Bronchial epithelial cell (primary cell): Measurements from ENCODE around the gene CHCT1. TPM values are rescaled to one million over a fixed set of nuclear protein-coding genes. Genes with fewer than 3 reads are reported as not detected.

Source experiments
- DNase-seq: peaks from one replicate; pipeline ENCODE4 v3.0.0-alpha.2; 2010; ENCODE audit warnings: low read depth
- FAIRE-seq: peaks from 2 replicates; lab custom pipeline; 2011; peaks lifted over from hg19 to GRCh38; lab: Jason Lieb, UNC
- H3K27me3 ChIP-seq: 2 replicates; pipeline ENCODE4 v1.5.1; 2011; ENCODE audit warnings: low read length; ENCODE audit not compliant: control insufficient read depth, insufficient read depth
- H3K36me3 ChIP-seq: 2 replicates; pipeline ENCODE4 v1.5.1; 2011; ENCODE audit warnings: low read length; ENCODE audit not compliant: control insufficient read depth, insufficient read depth
- H3K4me3 ChIP-seq: 2 replicates; pipeline ENCODE4 v1.5.1; 2011; ENCODE audit warnings: mild to moderate bottlenecking, low read depth, low read length, control low read depth
- total RNA-seq: library from RNA; depleted of rRNA; stranded (reverse); fragments of >200 nt; gene quantifications from 2 replicates; pipeline ENCODE4 v1.2.1, GENCODE V29; 2014
- TF ChIP-seq, protein P1 (sequence below): IDR thresholded peaks from 2 replicates; pipeline ENCODE4 v1.5.1; 2011; ENCODE audit warnings: mild to moderate bottlenecking, moderate library complexity, low read length, control low read depth, inconsistent platforms; ENCODE audit not compliant: insufficient read depth, severe bottlenecking

The CHCT1 gene
- total RNA-seq, 1 donor from 2014 or later = not detected

DNA sequence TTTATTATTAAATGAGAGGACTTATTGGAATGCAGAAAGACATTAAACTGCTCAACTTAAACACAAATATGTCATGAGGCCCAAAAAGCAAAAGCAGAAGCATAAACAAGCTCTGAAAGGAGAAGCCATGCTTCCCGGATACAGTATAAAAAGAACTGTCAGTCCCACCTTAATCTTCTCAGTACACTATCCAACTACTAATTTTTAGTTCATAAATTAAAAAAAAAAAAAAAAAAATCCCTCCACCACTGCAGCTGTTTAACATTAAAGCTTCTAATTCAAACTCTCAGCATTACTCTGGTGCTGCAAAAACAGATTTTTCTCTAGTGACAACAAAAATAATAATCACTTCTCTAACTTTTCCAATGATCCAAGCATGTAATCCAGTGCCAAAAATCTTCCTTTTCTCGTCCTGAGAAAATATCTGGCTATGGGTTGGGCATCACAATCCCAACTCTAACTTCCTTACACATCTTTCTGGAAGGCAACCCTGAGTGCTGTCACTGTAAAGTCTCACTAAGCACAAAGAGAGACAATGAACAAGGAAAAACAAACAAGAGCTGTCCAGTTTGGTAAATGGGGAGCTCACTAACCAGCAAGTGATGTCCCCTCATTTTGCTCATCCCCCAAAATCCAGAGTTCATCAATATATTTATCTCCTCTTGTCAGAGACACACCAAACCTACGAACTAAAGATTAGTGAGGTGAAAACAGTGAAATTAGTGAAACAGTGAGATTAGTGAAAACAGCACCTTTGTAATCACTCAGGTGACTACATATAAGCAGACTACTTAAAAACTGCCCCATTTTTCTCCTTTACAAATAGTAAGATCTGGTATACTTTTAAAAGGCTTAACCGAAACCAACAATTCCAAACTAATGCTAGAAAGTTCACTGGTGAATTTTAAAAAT, 35.9 kb upstream of the CHCT1 start:
- no peak for FAIRE-seq

DNA sequence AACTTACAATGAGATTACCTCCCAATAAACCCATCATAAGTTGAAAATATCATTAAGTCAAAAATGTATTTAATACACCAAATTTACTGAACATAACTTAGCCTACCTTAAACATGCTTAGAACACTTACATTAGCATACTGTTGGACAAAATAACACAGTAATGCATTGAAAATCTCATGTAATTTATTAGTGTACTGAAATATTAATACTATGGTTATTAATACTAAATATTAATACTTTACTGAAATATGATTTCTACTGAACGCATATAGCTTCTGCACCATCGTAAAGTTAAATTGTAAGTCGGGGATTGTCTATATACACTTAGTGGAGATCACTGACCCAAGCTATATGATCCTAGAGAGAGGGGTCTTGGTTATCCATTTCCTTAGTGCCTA, 34.6 kb upstream of the CHCT1 start:
- TF ChIP-seq, protein P1, sequence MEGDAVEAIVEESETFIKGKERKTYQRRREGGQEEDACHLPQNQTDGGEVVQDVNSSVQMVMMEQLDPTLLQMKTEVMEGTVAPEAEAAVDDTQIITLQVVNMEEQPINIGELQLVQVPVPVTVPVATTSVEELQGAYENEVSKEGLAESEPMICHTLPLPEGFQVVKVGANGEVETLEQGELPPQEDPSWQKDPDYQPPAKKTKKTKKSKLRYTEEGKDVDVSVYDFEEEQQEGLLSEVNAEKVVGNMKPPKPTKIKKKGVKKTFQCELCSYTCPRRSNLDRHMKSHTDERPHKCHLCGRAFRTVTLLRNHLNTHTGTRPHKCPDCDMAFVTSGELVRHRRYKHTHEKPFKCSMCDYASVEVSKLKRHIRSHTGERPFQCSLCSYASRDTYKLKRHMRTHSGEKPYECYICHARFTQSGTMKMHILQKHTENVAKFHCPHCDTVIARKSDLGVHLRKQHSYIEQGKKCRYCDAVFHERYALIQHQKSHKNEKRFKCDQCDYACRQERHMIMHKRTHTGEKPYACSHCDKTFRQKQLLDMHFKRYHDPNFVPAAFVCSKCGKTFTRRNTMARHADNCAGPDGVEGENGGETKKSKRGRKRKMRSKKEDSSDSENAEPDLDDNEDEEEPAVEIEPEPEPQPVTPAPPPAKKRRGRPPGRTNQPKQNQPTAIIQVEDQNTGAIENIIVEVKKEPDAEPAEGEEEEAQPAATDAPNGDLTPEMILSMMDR = no peak
- DNase-seq (no peak), FAIRE-seq (no peak)
- Histone ChIP-seq H3K27me3 (no peaks in the 10 kb centered on the region), H3K4me3 (no peak overlapping the region), H3K36me3 (no peaks in the 10 kb centered on the region)

More for the DNA sequence above, 35.9 kb upstream of the CHCT1 start:
- DNase-seq = no peak
- TF ChIP-seq, protein P1 = no peak
- H3K4me3 ChIP-seq = no peak overlapping the region
- no peaks in the 10 kb centered on the region for H3K36me3 ChIP-seq
- H3K27me3 ChIP-seq = no peaks in the 10 kb centered on the region

DNA sequence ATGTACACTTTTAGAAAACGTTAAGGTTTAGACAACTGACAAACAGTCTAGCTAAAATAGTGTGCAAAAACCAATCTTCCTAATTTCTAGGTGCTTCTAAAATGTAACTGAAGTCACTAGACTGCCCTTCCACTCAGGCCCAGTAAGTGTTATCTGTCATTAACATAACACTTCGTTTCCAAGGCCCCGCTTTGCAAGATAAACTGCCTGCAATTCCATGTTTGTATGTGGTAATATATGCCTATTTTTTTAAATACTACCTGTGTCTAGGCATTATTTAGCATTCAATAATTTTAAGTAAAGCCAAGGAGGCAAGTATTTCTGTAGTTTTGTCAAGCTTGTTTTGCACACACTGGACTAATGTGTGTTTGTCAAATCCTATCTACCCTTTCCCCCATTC, 33.5 kb upstream of the CHCT1 start:
- DNase-seq (no peak), FAIRE-seq (no peak)
- H3K27me3 ChIP-seq = no peaks in the 10 kb centered on the region
- no peak overlapping the region for H3K4me3 ChIP-seq
- no peaks in the 10 kb centered on the region for H3K36me3 ChIP-seq
- TF ChIP-seq, protein P1 = no peak

DNA sequence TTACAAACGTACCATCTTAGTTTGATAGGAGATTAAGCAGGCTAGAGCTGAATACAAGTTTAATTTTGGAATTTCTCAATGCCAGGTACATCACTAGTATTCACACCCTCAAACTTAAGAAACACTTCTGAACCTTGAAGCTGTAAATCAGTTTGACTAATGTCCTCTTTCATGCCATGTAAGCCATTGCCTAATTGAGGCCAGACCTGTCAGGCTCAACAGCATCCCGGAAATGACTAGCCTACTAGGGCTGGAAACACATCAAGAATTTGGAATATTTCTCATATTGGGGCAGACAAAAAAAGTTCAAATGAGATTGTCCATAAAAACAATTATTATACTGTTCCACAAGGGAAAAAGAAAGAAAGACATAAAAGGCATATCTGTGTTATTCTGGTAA, 32.1 kb upstream of the CHCT1 start:
- TF ChIP-seq, protein P1 = no peak
- Histone ChIP-seq H3K27me3 (no peaks in the 10 kb centered on the region), H3K4me3 (no peak overlapping the region), H3K36me3 (no peaks in the 10 kb centered on the region)
- FAIRE-seq (no peak), DNase-seq (peak; percentile 80)

DNA sequence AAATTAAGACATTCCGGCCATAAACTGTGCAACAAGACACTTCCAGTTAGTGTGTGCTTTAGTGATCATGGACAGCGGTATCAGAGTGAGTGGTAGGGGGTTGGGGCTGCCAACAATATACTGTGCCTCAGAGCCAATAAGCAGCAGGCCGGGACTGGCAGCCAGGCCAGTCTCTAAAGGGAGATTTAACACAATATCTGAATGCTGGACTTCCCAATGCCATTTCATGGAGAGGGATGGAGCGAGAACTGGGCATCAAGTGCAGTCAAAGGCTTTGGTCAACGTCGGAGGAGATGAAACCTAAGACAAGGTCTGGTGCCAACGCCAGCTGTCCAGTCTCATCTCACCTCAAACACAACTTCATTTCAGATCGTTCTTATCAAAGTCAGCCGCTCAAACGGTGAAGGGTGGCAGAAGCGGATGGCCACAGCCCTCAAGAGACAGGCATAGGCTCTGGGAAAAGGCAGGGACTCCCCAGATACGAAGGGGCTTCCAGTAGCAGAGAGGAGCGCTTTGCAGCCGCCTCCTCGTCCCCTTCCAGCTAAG, 31.3 kb upstream of the CHCT1 start:
- H3K27me3 ChIP-seq = no peaks in the 10 kb centered on the region
- DNase-seq (peak; percentile 36), FAIRE-seq (no peak)
- peak overlapping the region; percentile 77 for H3K4me3 ChIP-seq
- TF ChIP-seq, protein P1 = no peak
- H3K36me3 ChIP-seq = no peaks in the 10 kb centered on the region
